Spinal cord (tissue), 10 donors: ENCODE measurements around the gene ANKRD37. TPM values are rescaled to one million over a fixed set of nuclear protein-coding genes. Genes with fewer than 3 reads are reported as not detected.

Experiments used
- DNase-seq, 6 donors: peaks; one replicate each; pipeline versions ENCODE4 v3.0.0 to v3.0.0-alpha.2; 2013 to 2015; ENCODE audit warnings: low spot score in 6 of 6, low read depth in 4 of 6
- H3K27ac ChIP-seq: one replicate; pipeline ENCODE4 v1.5.1; 2013; ENCODE audit warnings: low read depth, low read length, control low read depth
- H3K27me3 ChIP-seq: one replicate; pipeline ENCODE4 v1.6.1; 2013; ENCODE audit warnings: low read length; ENCODE audit not compliant: control insufficient read depth, insufficient read depth
- H3K36me3 ChIP-seq: one replicate; pipeline ENCODE4 v1.6.1; 2013; ENCODE audit warnings: low read length; ENCODE audit not compliant: control insufficient read depth, insufficient read depth
- H3K4me1 ChIP-seq: one replicate; pipeline ENCODE4 v1.6.1; 2013; ENCODE audit warnings: low read length; ENCODE audit not compliant: control insufficient read depth, insufficient read depth
- H3K4me3 ChIP-seq: one replicate; pipeline ENCODE4 v1.5.1; 2013; ENCODE audit warnings: low read depth, low read length, control low read depth
- H3K9me3 ChIP-seq: one replicate; pipeline ENCODE4 v1.6.1; 2013; ENCODE audit warnings: low read length; ENCODE audit not compliant: control insufficient read depth, insufficient read depth
- WGBS: methylation state at CpG from one replicate; pipeline ENCODE4 v1.1.5; 2013; ENCODE audit warnings: missing lambda C conversion rate; ENCODE audit not compliant: insufficient coverage; 5-methylcytosine and 5-hydroxymethylcytosine counted together
- polyA plus RNA-seq, 2 donors: library from polyadenylated mRNA; unstranded; fragments of 120-200 nt; gene quantifications; one replicate each; pipeline ENCODE4 v1.2.1, GENCODE V29; 2013; ENCODE audit not compliant: insufficient read length in 2 of 2
- total RNA-seq, 2 donors: library from RNA; depleted of rRNA in 1 of 2; stranded (reverse); fragments of 120-200 nt in 1 of 2; fragments of >200 nt in 1 of 2; gene quantifications; one replicate each; pipeline versions ENCODE4 v1.2.3 to v1.2.4, GENCODE V29; 2013 to 2014
- donor health status: healthy.

ANKRD37 gene
- total and polyA plus RNA-seq, 4 donors: 17.5 to 28.6 (median 22.8) TPM

DNA sequence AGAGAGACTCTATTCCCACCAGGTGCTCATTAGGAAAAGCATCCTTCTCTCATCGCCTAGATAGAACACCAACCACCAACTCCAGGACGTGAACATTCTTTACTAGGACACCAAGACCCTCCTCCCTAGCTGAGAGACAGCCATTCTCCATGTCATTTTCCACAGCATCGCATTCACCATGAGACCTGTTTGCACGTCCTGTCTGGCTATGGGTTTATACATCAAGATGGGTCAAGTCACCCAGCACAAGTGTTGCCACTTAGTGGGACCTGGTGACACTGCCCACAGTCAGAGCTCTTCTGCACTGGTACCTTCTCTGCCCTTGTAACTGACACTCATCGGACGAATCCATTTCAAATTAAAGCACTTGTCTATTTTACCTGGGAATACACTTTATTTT is 18.4 kb upstream of the ANKRD37 start:
- H3K9me3 ChIP-seq: no peaks in the 10 kb centered on the region
- no peaks in the 10 kb centered on the region for H3K4me1 ChIP-seq
- no peak for DNase-seq
- H3K27me3 ChIP-seq: no peaks in the 10 kb centered on the region
- no peak overlapping the region for H3K4me3 ChIP-seq
- peaks cover 3% of the 10 kb centered on the region for H3K36me3 ChIP-seq
- H3K27ac ChIP-seq: no peak overlapping the region
- WGBS: 89% methylated on average over 4 of the region's 6 CpGs

DNA sequence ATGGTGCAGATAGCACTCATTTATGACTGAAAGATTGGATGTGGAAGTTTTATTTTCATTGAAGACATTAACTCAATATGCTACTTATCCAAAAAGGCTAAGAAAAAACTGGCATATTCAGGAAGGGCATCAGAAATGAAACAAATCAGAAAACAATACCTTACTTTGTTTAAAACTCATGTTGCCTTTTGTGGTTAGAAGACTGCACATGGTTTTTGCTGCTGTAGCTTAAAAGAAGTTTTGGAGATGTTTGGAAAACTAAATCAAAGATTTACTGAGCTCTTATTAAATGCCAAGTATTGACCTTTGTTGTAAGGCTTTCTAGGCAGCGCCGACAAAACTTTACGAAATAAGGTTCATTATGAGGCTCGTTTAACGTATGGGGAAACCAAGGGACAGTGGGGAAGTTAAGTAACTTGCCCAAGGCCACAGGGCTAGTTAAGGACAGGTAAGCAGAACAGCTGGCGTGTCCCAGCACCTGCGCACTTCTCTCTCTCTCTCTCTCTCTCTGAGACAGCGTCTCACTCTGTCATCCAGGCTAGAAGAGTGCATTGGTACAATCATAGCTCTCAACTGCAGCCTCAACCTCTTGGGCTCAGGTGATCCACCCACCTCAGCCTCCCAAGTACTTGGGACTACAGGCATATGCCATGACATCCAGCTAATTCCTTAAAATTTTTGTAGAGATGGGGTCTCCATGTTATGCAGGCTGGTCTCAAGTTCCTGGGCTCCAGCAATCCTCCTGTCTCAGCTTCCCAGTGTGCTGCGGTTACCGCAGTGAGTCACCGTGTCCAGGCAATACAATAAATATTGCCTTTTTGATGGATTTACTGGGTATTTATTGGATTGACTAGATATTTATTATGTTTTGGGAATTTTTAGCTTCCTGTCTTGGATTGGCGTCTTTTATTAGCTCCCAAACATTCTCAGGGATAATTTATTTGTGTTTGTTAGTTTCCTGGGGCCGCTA is 17.0 kb upstream of the ANKRD37 start:
- no peak for DNase-seq
- Histone ChIP-seq H3K4me1 (no peaks in the 10 kb centered on the region), H3K9me3 (no peaks in the 10 kb centered on the region), H3K4me3 (no peak overlapping the region), H3K36me3 (peaks cover 3% of the 10 kb centered on the region), H3K27me3 (no peaks in the 10 kb centered on the region), H3K27ac (no peak overlapping the region)
- 97% methylated on average over 9 of the region's 13 CpGs for WGBS

DNA sequence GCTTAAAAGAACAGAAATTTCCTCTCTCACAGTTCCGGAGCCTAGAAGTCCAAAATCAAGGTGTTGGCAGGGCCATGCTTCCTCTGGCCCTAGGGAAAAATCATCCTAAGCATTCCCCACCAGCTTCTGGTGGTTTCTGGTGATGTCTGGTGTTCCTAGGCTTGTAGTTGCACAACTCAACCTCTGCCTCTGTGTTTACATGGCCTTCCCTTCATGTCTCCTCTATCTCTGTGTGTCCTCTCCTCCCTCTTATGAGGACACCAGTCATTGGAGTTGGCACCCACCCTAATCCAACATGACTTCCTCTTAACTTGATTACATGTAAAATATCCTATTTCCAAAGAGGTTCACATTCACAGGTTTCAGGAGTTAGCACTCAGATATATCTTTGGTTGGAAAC is 16.3 kb upstream of the ANKRD37 start:
- Histone ChIP-seq H3K9me3 (no peaks in the 10 kb centered on the region), H3K4me3 (no peak overlapping the region), H3K27ac (no peak overlapping the region), H3K27me3 (no peaks in the 10 kb centered on the region), H3K36me3 (peaks cover 3% of the 10 kb centered on the region), H3K4me1 (no peaks in the 10 kb centered on the region)
- WGBS: no CpG with 5 or more reads among the region's 1 CpG
- no peak for DNase-seq

DNA sequence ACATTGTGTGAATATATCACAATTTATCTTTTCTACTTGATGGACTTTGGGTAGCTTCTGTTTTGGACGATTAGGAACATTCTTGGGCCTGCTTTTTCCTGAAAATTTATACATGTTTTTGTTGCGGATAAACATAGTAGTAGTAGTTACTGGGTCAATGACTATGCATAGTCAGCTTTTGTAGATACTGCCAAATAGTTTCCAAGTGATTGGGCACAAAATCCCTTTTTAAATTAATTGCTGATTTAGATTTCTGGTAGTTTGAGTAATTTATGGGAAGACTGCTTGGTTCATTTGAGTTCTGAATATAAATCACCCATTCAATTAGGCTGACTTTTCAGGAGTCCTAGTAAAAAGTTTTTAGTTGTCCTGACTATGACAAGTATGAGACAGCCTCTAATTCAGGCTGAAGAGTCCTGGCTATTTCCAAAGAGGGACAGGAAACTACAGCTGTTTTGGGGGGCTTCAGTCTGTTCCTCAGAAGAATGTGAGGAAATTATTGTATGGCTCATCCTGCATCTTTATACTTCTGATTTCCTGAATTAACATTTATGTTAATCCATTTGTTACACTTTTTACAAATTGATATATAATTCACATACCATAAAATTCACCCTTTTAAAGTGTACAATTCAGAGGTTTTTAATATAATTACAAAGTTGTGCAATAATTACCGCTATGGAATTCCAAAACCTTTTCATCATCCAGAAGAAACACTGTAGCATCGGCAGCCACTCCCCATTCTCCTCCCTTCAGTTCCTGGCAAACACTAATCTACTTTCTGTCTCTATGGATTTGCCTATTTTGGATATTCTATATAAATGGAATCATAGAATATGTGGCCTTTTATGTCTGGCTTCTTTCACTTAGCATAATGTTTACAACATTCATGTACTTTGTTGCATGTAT is 15.1 kb upstream of the ANKRD37 start:
- WGBS: no CpG with 5 or more reads among the region's 4 CpGs
- H3K27ac ChIP-seq: no peak overlapping the region
- no peaks in the 10 kb centered on the region for H3K27me3 ChIP-seq
- H3K4me1 ChIP-seq: no peaks in the 10 kb centered on the region
- no peak for DNase-seq
- H3K9me3 ChIP-seq: no peaks in the 10 kb centered on the region
- no peak overlapping the region for H3K4me3 ChIP-seq
- H3K36me3 ChIP-seq: peaks cover 3% of the 10 kb centered on the region

DNA sequence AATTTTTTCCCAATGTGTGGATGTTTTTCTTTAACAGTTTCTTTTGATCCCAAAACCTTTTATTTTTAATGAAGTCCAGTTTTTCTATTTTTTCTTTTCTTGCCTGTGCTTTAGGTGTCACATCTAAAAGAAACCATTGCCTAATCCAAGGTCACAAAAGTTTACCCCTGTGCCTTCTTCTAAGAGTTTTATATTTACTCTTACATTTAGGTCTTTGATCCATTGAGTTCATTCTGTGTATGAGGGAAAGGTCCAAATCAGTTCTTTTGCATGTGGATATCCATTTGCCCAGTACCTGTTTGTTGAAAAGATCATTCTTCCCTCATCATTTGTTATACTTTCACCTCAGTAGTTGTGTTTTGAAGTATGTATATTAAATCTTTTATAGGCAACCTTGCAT is 13.9 kb upstream of the ANKRD37 start:
- H3K36me3 ChIP-seq: peaks cover 5% of the 10 kb centered on the region
- no peaks in the 10 kb centered on the region for H3K9me3 ChIP-seq
- no peaks in the 10 kb centered on the region for H3K27me3 ChIP-seq
- no peaks in the 10 kb centered on the region for H3K4me1 ChIP-seq
- H3K27ac ChIP-seq: no peak overlapping the region
- H3K4me3 ChIP-seq: no peak overlapping the region
- no peak for DNase-seq

DNA sequence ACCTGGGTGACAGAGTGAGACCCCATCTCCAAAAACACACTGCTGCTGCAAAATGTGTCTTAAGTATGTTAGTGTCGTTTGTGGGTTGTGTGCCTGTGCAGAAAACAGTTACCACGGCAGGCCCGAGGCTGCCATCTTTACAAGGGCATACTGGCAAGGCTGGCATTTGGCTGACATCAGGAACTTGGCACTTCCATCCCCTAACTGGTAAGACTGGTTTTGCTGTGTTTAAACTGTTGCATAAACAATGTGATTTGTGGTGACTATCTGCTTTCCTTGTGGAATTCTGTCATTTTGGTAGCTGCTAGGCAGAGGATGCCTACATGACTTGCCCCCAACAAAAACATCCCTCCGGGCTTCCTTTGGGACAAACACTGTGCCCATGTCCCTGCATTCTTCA is 13.2 kb upstream of the ANKRD37 start:
- no CpG with 5 or more reads among the region's 4 CpGs for WGBS
- no peaks in the 10 kb centered on the region for H3K27me3 ChIP-seq

DNA sequence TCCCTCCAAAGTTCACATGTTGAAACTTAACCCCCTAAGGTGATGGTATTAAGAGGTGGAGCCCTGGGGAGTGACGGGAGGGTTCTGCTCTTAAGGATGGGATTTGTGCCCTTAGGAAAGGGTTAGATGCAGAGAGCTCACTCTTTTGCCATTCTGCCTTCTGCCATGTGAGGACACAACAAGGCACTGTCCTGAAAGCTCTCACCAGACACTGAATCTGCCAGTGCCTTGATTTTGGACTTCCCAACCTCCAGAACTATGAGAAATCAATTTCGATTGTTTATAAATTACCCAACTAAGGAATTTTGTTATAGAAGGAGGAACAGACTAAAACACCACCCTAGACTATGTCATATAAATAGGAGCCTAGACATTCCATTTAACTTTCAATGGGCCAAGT is 12.6 kb upstream of the ANKRD37 start:
- H3K4me1 ChIP-seq: no peaks in the 10 kb centered on the region
- no peaks in the 10 kb centered on the region for H3K27me3 ChIP-seq
- peaks cover 8% of the 10 kb centered on the region for H3K36me3 ChIP-seq
- DNase-seq: no peak
- H3K9me3 ChIP-seq: no peaks in the 10 kb centered on the region
- 100% methylated on average over 1 of the region's 2 CpGs for WGBS
- no peak overlapping the region for H3K27ac ChIP-seq
- H3K4me3 ChIP-seq: no peak overlapping the region

More for the DNA sequence above, 13.2 kb upstream of the ANKRD37 start:
- Histone ChIP-seq H3K36me3 (peaks cover 8% of the 10 kb centered on the region), H3K4me1 (no peaks in the 10 kb centered on the region), H3K9me3 (no peaks in the 10 kb centered on the region), H3K27ac (no peak overlapping the region), H3K4me3 (no peak overlapping the region)
- no peak for DNase-seq

DNA sequence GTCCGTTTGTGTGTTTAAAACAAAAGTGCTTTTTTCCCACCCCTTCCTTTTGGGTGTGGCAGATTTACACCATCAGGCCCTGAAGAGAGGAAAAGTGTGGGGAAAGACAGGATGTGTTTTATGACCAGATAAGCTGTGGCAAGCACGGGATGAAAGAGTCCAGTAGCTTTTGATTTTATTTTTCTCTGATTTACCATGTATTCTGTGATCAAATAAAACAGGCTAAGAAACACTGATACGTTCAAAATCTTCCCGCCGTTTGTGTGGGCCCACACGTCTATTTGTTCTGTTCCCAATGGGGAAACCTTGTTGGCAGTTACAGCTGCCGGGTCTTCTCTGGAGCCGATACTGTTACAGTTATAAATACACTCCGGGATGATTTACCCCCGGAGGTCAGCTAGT is 11.7 kb upstream of the ANKRD37 start:
- H3K4me3 ChIP-seq: no peak overlapping the region
- H3K9me3 ChIP-seq: no peaks in the 10 kb centered on the region
- H3K4me1 ChIP-seq: no peaks in the 10 kb centered on the region
- no peak overlapping the region for H3K27ac ChIP-seq
- peaks cover 5% of the 10 kb centered on the region for H3K36me3 ChIP-seq
- DNase-seq: peak in 1 of 6 donors; percentile 39
- no peaks in the 10 kb centered on the region for H3K27me3 ChIP-seq
- 0% methylated on average over 4 of the region's 10 CpGs for WGBS

DNA sequence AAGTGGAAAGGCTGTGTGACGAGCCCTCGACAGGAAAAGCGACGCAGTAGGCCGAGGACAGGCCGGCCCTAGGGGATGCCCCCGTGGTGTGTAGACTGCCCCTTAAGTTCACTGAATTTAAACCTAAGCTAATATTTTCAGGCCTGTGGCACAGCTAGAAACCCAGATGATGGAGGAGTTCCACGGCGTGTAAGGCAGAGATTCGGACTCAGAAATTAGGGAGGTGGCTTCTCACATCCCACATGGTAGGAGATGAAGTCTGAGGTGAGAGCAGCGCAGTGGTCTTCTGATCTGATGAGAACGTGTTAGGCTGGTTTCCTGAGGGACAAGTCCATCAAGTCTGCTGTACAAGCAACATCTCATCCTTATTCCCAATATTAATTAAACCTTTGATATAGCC is 8.7 kb upstream of the ANKRD37 start:
- no peak for DNase-seq
- peaks cover 5% of the 10 kb centered on the region for H3K36me3 ChIP-seq
- no peak overlapping the region for H3K27ac ChIP-seq
- no peaks in the 10 kb centered on the region for H3K9me3 ChIP-seq
- WGBS: 96% methylated on average over 4 of the region's 12 CpGs
- H3K4me3 ChIP-seq: no peak overlapping the region
- no peaks in the 10 kb centered on the region for H3K4me1 ChIP-seq
- H3K27me3 ChIP-seq: no peaks in the 10 kb centered on the region
